ENCODE results near the gene B9D1.
A peak's percentile ranks its signal among the peaks of the same experiment; 100 is the strongest.

B9D1 gene

GRCh38 chr17:19374136-19374535 lies 11.6 kb upstream of the B9D1 start:
- H3K27ac Mint-ChIP-seq: no peak overlapping the region
- H3K36me3 Mint-ChIP-seq: peaks cover 2% of the 10 kb centered on the region
- no peak for DNase-seq (ENCODE audit: low spot score in 2 of 2)
- no peaks in the 10 kb centered on the region for H3K27me3 Mint-ChIP-seq
- H3K9me3 Mint-ChIP-seq: no peaks in the 10 kb centered on the region
- no peak overlapping the region for H3K4me3 Mint-ChIP-seq
- H3K4me1 Mint-ChIP-seq: peaks cover 37% of the 10 kb centered on the region
- ATAC-seq (ENCODE audit: low read depth): no peak

GRCh38 chr17:19372866-19373504 lies 10.5 kb upstream of the B9D1 start:
- ATAC-seq (ENCODE audit: low read depth): no peak
- Mint-ChIP-seq H3K27me3 (no peaks in the 10 kb centered on the region), H3K4me3 (no peak overlapping the region), H3K4me1 (peaks cover 41% of the 10 kb centered on the region), H3K9me3 (no peaks in the 10 kb centered on the region), H3K36me3 (peaks cover 2% of the 10 kb centered on the region), H3K27ac (no peak overlapping the region)
- no peak for DNase-seq (ENCODE audit: low spot score in 2 of 2)

GRCh38 chr17:19372439-19372838 lies 9.9 kb upstream of the B9D1 start:
- no peak overlapping the region for H3K27ac Mint-ChIP-seq
- DNase-seq (ENCODE audit: low spot score in 2 of 2) (no peak), ATAC-seq (ENCODE audit: low read depth) (no peak)
- H3K4me3 Mint-ChIP-seq: no peak overlapping the region
- H3K36me3 Mint-ChIP-seq: peaks cover 2% of the 10 kb centered on the region
- H3K9me3 Mint-ChIP-seq: no peaks in the 10 kb centered on the region
- H3K4me1 Mint-ChIP-seq: peaks cover 41% of the 10 kb centered on the region
- H3K27me3 Mint-ChIP-seq: no peaks in the 10 kb centered on the region

- peak overlapping the region; percentile 76 for H3K27ac Mint-ChIP-seq
- H3K27me3 Mint-ChIP-seq: no peaks in the 10 kb centered on the region
- peaks cover 39% of the 10 kb centered on the region for H3K4me1 Mint-ChIP-seq
- H3K36me3 Mint-ChIP-seq: peaks cover 2% of the 10 kb centered on the region
- DNase-seq (ENCODE audit: low spot score in 2 of 2) (no peak), ATAC-seq (ENCODE audit: low read depth) (no peak)
- no peak overlapping the region for H3K4me3 Mint-ChIP-seq
- H3K9me3 Mint-ChIP-seq: no peaks in the 10 kb centered on the region
Observed at GRCh38 chr17:19372011-19372370, 9.5 kb upstream of the B9D1 start.

GRCh38 chr17:19371259-19372010 lies 8.9 kb upstream of the B9D1 start:
- DNase-seq (ENCODE audit: low spot score in 2 of 2) (no peak), ATAC-seq (ENCODE audit: low read depth) (no peak)
- Mint-ChIP-seq H3K27ac (peak overlapping the region; percentile 88), H3K4me3 (peak overlapping the region; percentile 77), H3K4me1 (peaks cover 40% of the 10 kb centered on the region), H3K27me3 (no peaks in the 10 kb centered on the region), H3K36me3 (peaks cover 2% of the 10 kb centered on the region), H3K9me3 (no peaks in the 10 kb centered on the region)

- Mint-ChIP-seq H3K27me3 (no peaks in the 10 kb centered on the region), H3K27ac (peak overlapping the region; percentile 88), H3K9me3 (no peaks in the 10 kb centered on the region), H3K4me1 (peaks cover 38% of the 10 kb centered on the region), H3K4me3 (peak overlapping the region; percentile 77), H3K36me3 (peaks cover 2% of the 10 kb centered on the region)
- DNase-seq (ENCODE audit: low spot score in 2 of 2): peak in 1 of 2 donors; percentile 28
- ATAC-seq (ENCODE audit: low read depth): peak; percentile 78
Observed at GRCh38 chr17:19370493-19370960, 8.0 kb upstream of the B9D1 start.

GRCh38 chr17:19369846-19370492 lies 7.4 kb upstream of the B9D1 start:
- Mint-ChIP-seq H3K27me3 (no peaks in the 10 kb centered on the region), H3K4me1 (peaks cover 38% of the 10 kb centered on the region)
- ATAC-seq (ENCODE audit: low read depth): peak; percentile 70

GRCh38 chr17:19369107-19369778 lies 6.7 kb upstream of the B9D1 start:
- Mint-ChIP-seq H3K9me3 (no peaks in the 10 kb centered on the region), H3K27me3 (no peaks in the 10 kb centered on the region), H3K4me1 (peaks cover 38% of the 10 kb centered on the region), H3K36me3 (peaks cover 2% of the 10 kb centered on the region), H3K4me3 (peak overlapping the region; percentile 0), H3K27ac (peak overlapping the region; percentile 88)
- ATAC-seq (ENCODE audit: low read depth) (no peak), DNase-seq (ENCODE audit: low spot score in 2 of 2) (no peak)

More at GRCh38 chr17:19369846-19370492, 7.4 kb upstream of the B9D1 start:
- no peak for DNase-seq (ENCODE audit: low spot score in 2 of 2)
- Mint-ChIP-seq H3K9me3 (no peaks in the 10 kb centered on the region), H3K4me3 (peak overlapping the region; percentile 77), H3K27ac (peak overlapping the region; percentile 88), H3K36me3 (peaks cover 2% of the 10 kb centered on the region)

- DNase-seq (ENCODE audit: low spot score in 2 of 2): no peak
- Mint-ChIP-seq H3K27me3 (no peaks in the 10 kb centered on the region), H3K27ac (peak overlapping the region; percentile 82), H3K36me3 (no peaks in the 10 kb centered on the region), H3K9me3 (no peaks in the 10 kb centered on the region), H3K4me1 (peaks cover 38% of the 10 kb centered on the region), H3K4me3 (no peak overlapping the region)
- ATAC-seq (ENCODE audit: low read depth): no peak
Observed at GRCh38 chr17:19368229-19368628, 5.7 kb upstream of the B9D1 start.

GRCh38 chr17:19366637-19366972 lies 4.1 kb upstream of the B9D1 start:
- Mint-ChIP-seq H3K4me3 (no peak overlapping the region), H3K36me3 (no peaks in the 10 kb centered on the region), H3K9me3 (no peaks in the 10 kb centered on the region), H3K4me1 (peaks cover 37% of the 10 kb centered on the region), H3K27ac (peak overlapping the region; percentile 43), H3K27me3 (no peaks in the 10 kb centered on the region)
- ATAC-seq (ENCODE audit: low read depth) (no peak), DNase-seq (ENCODE audit: low spot score in 2 of 2) (no peak)

- H3K27me3 Mint-ChIP-seq: no peaks in the 10 kb centered on the region
- no peaks in the 10 kb centered on the region for H3K9me3 Mint-ChIP-seq
- H3K27ac Mint-ChIP-seq: peak overlapping the region; percentile 43
- no peak overlapping the region for H3K4me3 Mint-ChIP-seq
- no peak for DNase-seq (ENCODE audit: low spot score in 2 of 2)
- H3K36me3 Mint-ChIP-seq: no peaks in the 10 kb centered on the region
- H3K4me1 Mint-ChIP-seq: peaks cover 35% of the 10 kb centered on the region
- no peak for ATAC-seq (ENCODE audit: low read depth)
Observed at GRCh38 chr17:19365833-19366636, 3.5 kb upstream of the B9D1 start.

- DNase-seq (ENCODE audit: low spot score in 2 of 2): no peak
- Mint-ChIP-seq H3K4me3 (no peak overlapping the region), H3K27ac (no peak overlapping the region), H3K4me1 (peaks cover 30% of the 10 kb centered on the region), H3K36me3 (no peaks in the 10 kb centered on the region), H3K27me3 (no peaks in the 10 kb centered on the region), H3K9me3 (no peaks in the 10 kb centered on the region)
- ATAC-seq (ENCODE audit: low read depth): no peak
Observed at GRCh38 chr17:19365499-19365817, 2.9 kb upstream of the B9D1 start.

- Mint-ChIP-seq H3K36me3 (no peaks in the 10 kb centered on the region), H3K9me3 (no peaks in the 10 kb centered on the region), H3K27me3 (no peaks in the 10 kb centered on the region), H3K27ac (no peak overlapping the region), H3K4me1 (peaks cover 25% of the 10 kb centered on the region), H3K4me3 (no peak overlapping the region)
- no peak for ATAC-seq (ENCODE audit: low read depth)
- no peak for DNase-seq (ENCODE audit: low spot score in 2 of 2)
Observed at GRCh38 chr17:19364699-19365498, 2.4 kb upstream of the B9D1 start.
